HepG2 (cell line): ENCODE measurements around the gene CD14. TPM values are rescaled to one million over a fixed set of nuclear protein-coding genes. Genes with fewer than 3 reads are reported as not detected.

Experiments
- BHLHE40 ChIP-seq: IDR thresholded peaks from 2 replicates; pipeline ENCODE4 v1.6.1; 2011; ENCODE audit warnings: low read length, improper control_type of control experiment
- CREM ChIP-seq, 2 experiments: sonication (generic) in 1 of 2; formaldehyde crosslinking in 1 of 2; IDR thresholded peaks; 2 replicates each; pipeline versions ENCODE4 v1.4.0 to v1.6.1; 2016 to 2020; ENCODE audit warnings: antibody characterized with exemption in 1 of 2, mild to moderate bottlenecking in 1 of 2, missing genetic modification reagents in 1 of 2
- EP300 ChIP-seq, 3 experiments: sonication (generic) in 1 of 3; formaldehyde crosslinking in 1 of 3; IDR thresholded peaks; 2 replicates each; pipeline versions ENCODE4 v1.5.1 to v1.6.1; 2011 to 2020; ENCODE audit warnings: low read depth in 2 of 3, low read length in 2 of 3, borderline replicate concordance in 1 of 3, improper control_type of control experiment in 1 of 3, mild to moderate bottlenecking in 1 of 3, missing genetic modification reagents in 1 of 3, moderate library complexity in 1 of 3
- HOXA3 ChIP-seq: sonication (generic); formaldehyde crosslinking; IDR thresholded peaks from 2 replicates; pipeline ENCODE4 v1.5.0; 2020; ENCODE audit warnings: missing genetic modification reagents
- NFYC ChIP-seq: IDR thresholded peaks from 2 replicates; pipeline ENCODE4 v1.6.1; 2016; ENCODE audit warnings: missing genetic modification reagents, missing compliant biosample characterization
- PAX8 ChIP-seq: sonication (generic); formaldehyde crosslinking; IDR thresholded peaks from 2 replicates; pipeline ENCODE4 v1.8.0; 2022; ENCODE audit warnings: mild to moderate bottlenecking, missing genetic modification reagents, borderline replicate concordance
- SOX6 ChIP-seq, 2 experiments: fragments of 450-650 bp in 1 of 2; sonication (generic) in 1 of 2; formaldehyde crosslinking in 1 of 2; IDR thresholded peaks; 2 replicates each; pipeline versions ENCODE4 v1.4.0 to v1.6.1; 2017 to 2020; ENCODE audit warnings: antibody characterized with exemption in 1 of 2, mild to moderate bottlenecking in 1 of 2, missing genetic modification reagents in 1 of 2
- TBX2 ChIP-seq: sonication (generic); formaldehyde crosslinking; IDR thresholded peaks from 2 replicates; pipeline ENCODE4 v1.5.0; 2020; ENCODE audit warnings: missing genetic modification reagents, mild to moderate bottlenecking, borderline replicate concordance
- ZMYM4 ChIP-seq: sonication (generic); formaldehyde crosslinking; IDR thresholded peaks from 2 replicates; pipeline ENCODE4 v1.8.1; 2023; ENCODE audit warnings: mild to moderate bottlenecking, missing genetic modification reagents
- ZNF292 ChIP-seq: sonication (generic); formaldehyde crosslinking; IDR thresholded peaks from 2 replicates; pipeline ENCODE4 v1.8.1; 2022; ENCODE audit warnings: mild to moderate bottlenecking, low read depth, missing genetic modification reagents, borderline replicate concordance
- ZNF652 ChIP-seq: IDR thresholded peaks from 2 replicates; pipeline ENCODE4 v1.6.1; 2016; ENCODE audit warnings: low read depth, borderline replicate concordance
- ZNF678 ChIP-seq: sonication (generic); formaldehyde crosslinking; IDR thresholded peaks from 2 replicates; pipeline ENCODE4 v1.4.0; 2020; ENCODE audit warnings: mild to moderate bottlenecking, missing genetic modification reagents
- polyA plus RNA-seq, 8 experiments: library from polyadenylated mRNA; depleted of rRNA in 3 of 8; stranded (reverse) in 7 of 8; unstranded in 1 of 8; fragments of >200 nt; fragmentation: Illumina TruSeq in 4 of 8; extraction: Trizol in 4 of 8; gene quantifications; 2 replicates each; pipeline versions ENCODE4 v1.2.1 to v1.2.3, GENCODE V29; 2011 to 2016; ENCODE audit warnings: low read depth in 4 of 8, missing spikeins in 1 of 8, mixed read lengths in 1 of 8; ENCODE audit not compliant: insufficient read depth in 1 of 8
- total RNA-seq, 5 experiments: library from RNA; depleted of rRNA; stranded (reverse); fragments of >200 nt; fragmentation: Illumina TruSeq; extraction: Trizol; gene quantifications; 2 replicates each; pipeline ENCODE4 v1.2.3, GENCODE V29; 2016; ENCODE audit warnings: low read depth in 1 of 5
- TF ChIP-seq, protein P1 (sequence below): sonication (generic); formaldehyde crosslinking; IDR thresholded peaks from 2 replicates; pipeline ENCODE4 v1.4.0; 2020; ENCODE audit warnings: missing genetic modification reagents, borderline replicate concordance
- TF ChIP-seq, protein P2 (sequence below): IDR thresholded peaks from 2 replicates; pipeline ENCODE4 v1.6.1; 2016
- TF ChIP-seq, protein P3 (sequence below): sonication (generic); formaldehyde crosslinking; IDR thresholded peaks from 2 replicates; pipeline ENCODE4 v1.8.0; 2022; ENCODE audit warnings: mild to moderate bottlenecking, missing genetic modification reagents; ENCODE audit not compliant: insufficient replicate concordance
- TF ChIP-seq, protein P4 (sequence below): sonication (generic); formaldehyde crosslinking; IDR thresholded peaks from 2 replicates; pipeline ENCODE4 v1.4.0; 2020; ENCODE audit warnings: missing genetic modification reagents

Gene CD14
- total and polyA plus RNA-seq, 2 of the 13 experiments (the other 11 are each of a cell fraction or from before 2014, with no cell fraction given) = 1.7 to 4.7 TPM

DNA sequence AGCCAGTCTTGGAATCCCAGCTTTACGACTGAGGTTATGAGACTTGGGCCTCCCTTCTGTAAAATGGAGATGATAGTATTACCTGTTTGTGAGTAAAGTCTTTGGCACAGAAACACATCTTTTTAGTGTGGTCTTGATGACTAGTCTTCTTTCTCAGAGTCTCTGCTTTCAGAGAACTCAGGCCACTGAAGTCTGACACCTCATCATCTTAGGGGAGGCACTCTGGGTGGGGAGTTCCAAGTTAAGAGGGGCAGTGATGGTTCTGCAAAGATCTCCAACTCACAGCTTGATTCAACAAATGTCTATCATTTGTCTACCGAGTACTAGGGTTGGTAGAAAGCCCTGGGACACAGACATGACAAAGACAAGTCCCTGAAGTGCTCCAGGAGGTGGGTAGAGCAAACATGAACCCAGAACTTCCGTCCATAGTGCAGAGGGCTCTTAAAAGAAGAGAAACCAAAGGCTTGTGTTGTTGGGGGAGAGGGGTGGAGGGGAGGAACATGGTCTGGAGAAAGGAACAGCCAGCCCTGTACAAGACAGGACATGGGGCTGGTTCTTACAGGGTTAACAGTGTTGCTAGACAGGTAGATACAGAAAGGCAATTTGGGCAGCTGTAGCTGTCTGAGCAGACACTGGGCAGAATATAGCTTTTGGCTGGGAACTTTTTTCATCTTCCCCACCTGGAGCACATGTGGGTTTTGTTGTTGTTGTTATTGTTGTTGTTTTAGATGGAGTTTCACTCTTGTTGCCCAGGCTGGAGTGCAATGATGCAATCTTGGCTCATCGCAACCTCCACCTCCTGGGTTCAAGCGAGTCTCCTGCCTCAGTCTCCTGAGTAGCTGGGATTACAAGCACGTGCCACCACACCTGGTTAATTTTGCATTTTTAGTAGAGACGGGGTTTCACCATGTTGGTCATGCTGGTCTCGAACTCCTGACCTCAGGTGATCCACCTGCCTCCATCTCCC lies 2.6 kb upstream of the CD14 start (continued):
- TF ChIP-seq, protein P1, sequence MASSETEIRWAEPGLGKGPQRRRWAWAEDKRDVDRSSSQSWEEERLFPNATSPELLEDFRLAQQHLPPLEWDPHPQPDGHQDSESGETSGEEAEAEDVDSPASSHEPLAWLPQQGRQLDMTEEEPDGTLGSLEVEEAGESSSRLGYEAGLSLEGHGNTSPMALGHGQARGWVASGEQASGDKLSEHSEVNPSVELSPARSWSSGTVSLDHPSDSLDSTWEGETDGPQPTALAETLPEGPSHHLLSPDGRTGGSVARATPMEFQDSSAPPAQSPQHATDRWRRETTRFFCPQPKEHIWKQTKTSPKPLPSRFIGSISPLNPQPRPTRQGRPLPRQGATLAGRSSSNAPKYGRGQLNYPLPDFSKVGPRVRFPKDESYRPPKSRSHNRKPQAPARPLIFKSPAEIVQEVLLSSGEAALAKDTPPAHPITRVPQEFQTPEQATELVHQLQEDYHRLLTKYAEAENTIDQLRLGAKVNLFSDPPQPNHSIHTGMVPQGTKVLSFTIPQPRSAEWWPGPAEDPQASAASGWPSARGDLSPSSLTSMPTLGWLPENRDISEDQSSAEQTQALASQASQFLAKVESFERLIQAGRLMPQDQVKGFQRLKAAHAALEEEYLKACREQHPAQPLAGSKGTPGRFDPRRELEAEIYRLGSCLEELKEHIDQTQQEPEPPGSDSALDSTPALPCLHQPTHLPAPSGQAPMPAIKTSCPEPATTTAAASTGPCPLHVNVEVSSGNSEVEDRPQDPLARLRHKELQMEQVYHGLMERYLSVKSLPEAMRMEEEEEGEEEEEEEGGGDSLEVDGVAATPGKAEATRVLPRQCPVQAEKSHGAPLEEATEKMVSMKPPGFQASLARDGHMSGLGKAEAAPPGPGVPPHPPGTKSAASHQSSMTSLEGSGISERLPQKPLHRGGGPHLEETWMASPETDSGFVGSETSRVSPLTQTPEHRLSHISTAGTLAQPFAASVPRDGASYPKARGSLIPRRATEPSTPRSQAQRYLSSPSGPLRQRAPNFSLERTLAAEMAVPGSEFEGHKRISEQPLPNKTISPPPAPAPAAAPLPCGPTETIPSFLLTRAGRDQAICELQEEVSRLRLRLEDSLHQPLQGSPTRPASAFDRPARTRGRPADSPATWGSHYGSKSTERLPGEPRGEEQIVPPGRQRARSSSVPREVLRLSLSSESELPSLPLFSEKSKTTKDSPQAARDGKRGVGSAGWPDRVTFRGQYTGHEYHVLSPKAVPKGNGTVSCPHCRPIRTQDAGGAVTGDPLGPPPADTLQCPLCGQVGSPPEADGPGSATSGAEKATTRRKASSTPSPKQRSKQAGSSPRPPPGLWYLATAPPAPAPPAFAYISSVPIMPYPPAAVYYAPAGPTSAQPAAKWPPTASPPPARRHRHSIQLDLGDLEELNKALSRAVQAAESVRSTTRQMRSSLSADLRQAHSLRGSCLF (CRISPR knock-in tag) = no peak
- TF ChIP-seq, protein P2, sequence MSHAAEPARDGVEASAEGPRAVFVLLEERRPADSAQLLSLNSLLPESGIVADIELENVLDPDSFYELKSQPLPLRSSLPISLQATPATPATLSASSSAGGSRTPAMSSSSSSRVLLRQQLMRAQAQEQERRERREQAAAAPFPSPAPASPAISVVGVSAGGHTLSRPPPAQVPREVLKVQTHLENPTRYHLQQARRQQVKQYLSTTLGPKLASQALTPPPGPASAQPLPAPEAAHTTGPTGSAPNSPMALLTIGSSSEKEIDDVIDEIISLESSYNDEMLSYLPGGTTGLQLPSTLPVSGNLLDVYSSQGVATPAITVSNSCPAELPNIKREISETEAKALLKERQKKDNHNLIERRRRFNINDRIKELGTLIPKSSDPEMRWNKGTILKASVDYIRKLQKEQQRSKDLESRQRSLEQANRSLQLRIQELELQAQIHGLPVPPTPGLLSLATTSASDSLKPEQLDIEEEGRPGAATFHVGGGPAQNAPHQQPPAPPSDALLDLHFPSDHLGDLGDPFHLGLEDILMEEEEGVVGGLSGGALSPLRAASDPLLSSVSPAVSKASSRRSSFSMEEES (CRISPR knock-in tag) = 0 out of 2 replicates have a peak, but pooled peaks have one; percentile 32
- TF ChIP-seq PAX8 (CRISPR knock-in tag) (no peak), HOXA3 (CRISPR knock-in tag) (peak; percentile 24; the same call in 1 of the 2 replicates), ZNF678 (CRISPR knock-in tag) (no peak), SOX6 (IDR thresholded peaks at IDR 0.05) (no peak), SOX6 (CRISPR knock-in tag; IDR thresholded peaks at IDR 0.05) (peak; percentile 8; the same call in 1 of the 2 replicates), NFYC (CRISPR knock-in tag) (no peak), ZMYM4 (CRISPR knock-in tag) (0 out of 2 replicates have a peak, but pooled peaks have one; percentile 22), CREM (IDR thresholded peaks at IDR 0.05) (peak; percentile 53; the same call in 1 of the 2 replicates), CREM (CRISPR knock-in tag; IDR thresholded peaks at IDR 0.05) (no peak), ZNF292 (CRISPR knock-in tag) (peak; percentile 39; the same call in 1 of the 2 replicates), EP300 (IDR thresholded peaks at IDR 0.05; ENCODE audit: low read depth in 2 of 2, low read length in 2 of 2) (peak in 1 of 2 experiments; percentile 76; a peak in 1 of 4 replicates), EP300 (CRISPR knock-in tag; IDR thresholded peaks at IDR 0.05; ENCODE audit: borderline replicate concordance) (no peak), ZNF652 (CRISPR knock-in tag) (peak; percentile 95), BHLHE40 (no peak), TBX2 (no peak)
- TF ChIP-seq, protein P3, sequence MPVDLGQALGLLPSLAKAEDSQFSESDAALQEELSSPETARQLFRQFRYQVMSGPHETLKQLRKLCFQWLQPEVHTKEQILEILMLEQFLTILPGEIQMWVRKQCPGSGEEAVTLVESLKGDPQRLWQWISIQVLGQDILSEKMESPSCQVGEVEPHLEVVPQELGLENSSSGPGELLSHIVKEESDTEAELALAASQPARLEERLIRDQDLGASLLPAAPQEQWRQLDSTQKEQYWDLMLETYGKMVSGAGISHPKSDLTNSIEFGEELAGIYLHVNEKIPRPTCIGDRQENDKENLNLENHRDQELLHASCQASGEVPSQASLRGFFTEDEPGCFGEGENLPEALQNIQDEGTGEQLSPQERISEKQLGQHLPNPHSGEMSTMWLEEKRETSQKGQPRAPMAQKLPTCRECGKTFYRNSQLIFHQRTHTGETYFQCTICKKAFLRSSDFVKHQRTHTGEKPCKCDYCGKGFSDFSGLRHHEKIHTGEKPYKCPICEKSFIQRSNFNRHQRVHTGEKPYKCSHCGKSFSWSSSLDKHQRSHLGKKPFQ (CRISPR knock-in tag) = no peak
- TF ChIP-seq, protein P4, sequence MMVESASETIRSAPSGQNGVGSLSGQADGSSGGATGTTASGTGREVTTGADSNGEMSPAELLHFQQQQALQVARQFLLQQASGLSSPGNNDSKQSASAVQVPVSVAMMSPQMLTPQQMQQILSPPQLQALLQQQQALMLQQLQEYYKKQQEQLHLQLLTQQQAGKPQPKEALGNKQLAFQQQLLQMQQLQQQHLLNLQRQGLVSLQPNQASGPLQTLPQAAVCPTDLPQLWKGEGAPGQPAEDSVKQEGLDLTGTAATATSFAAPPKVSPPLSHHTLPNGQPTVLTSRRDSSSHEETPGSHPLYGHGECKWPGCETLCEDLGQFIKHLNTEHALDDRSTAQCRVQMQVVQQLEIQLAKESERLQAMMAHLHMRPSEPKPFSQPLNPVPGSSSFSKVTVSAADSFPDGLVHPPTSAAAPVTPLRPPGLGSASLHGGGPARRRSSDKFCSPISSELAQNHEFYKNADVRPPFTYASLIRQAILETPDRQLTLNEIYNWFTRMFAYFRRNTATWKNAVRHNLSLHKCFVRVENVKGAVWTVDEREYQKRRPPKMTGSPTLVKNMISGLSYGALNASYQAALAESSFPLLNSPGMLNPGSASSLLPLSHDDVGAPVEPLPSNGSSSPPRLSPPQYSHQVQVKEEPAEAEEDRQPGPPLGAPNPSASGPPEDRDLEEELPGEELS = peak; percentile 38; the same call in 1 of the 2 replicates
